Kidney capillary endothelial cell (primary cell): ENCODE data around the gene EMSY.

Source experiments
- DNase-seq: peaks from one replicate; pipeline ENCODE4 v3.0.0-alpha.2; 2018; ENCODE audit warnings: low spot score

Gene EMSY

DNA sequence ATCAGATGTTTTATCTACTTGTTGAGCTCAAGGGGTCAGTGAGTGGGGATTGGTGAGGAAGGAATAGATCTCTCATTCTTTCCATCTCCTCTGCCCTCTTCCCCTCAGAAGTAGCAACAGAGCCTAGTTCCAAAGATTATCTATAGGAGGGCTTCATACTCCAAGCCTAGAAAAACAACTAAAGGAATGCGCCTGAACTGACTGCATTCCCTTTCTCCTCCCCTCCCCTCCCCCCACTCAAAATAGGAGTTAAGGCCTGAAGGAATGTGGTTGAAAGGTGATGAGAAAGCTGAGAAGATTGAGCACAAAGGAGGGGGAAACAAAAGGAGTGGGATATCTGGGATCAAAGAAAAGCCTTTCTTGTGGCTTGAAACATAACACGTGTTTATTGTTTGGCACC, 10.5 kb downstream of the EMSY start:
- DNase-seq = no peak

DNA sequence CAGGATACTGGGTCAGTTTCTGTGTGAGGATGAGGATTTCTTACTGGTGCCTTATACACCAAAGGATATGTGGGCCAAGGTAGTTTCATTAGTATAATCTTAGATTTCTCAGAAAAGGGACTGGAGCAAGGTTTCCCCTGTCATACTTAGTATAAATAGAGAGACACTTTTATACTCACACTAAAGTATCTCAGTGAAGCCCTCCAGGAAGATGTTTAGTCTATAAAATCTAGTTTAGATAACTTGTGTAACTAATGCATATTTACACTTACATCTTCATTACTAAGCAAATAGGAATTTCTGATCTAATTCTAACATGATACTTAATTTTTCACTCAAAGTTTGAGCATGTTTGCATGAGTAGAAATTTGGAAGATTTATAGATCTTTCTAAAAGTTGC, 11.1 kb downstream of the EMSY start:
- DNase-seq = no peak

DNA sequence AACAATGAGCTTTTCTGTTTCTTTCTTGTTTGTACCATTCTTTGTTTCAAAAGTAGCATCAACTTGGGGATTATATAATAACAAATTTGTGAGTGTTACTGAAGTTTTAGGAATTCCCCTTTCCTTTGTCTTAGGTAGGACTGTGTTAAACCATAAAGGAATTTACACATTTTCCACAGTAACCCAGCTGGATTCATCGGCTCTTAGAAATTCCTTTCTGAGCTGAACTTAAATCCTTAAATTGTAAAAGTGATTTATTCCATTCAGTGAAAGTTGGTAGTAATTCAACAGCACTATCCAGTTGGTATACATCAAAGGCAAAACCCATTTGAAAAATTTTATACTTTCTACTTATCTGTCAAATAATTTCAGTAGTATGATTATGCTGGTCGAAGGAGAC, 11.8 kb downstream of the EMSY start:
- DNase-seq = no peak

DNA sequence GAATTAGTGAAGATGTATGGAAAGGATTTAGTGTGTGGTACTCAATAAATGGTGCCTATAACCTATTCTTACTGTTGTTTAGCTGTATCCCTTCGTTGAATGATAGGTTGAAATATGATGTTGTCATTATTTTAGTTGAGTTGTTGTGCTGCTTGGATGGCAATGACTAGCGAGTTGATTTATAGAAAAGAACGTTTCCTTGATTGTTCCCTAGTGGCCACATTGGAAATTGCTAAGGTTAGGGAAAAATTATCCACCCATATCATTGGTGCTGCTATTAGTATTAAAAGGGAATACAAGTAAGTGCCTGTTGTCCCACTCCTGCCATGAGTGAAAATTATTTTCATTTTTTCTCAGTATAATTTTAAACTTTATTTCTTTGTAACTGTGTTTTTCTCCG, 14.5 kb downstream of the EMSY start:
- DNase-seq = no peak

DNA sequence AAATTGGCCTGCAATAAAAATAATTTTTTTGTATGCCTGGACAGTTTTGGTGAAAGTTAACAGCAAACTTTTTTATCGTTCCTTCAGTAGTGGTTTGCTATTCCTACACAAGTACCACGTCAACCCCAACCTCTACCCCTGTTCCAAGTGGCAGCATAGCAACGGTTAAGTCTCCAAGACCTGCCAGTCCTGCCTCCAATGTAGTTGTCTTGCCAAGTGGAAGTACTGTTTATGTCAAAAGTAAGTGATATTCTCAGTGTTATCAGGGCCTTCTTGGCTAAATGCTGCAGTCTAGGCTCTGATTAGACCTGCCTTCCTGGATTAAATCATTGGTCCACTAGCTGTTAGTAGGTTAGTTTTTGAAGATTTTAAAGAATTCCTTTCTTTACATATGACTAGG, 15.0 kb downstream of the EMSY start:
- no peak for DNase-seq

DNA sequence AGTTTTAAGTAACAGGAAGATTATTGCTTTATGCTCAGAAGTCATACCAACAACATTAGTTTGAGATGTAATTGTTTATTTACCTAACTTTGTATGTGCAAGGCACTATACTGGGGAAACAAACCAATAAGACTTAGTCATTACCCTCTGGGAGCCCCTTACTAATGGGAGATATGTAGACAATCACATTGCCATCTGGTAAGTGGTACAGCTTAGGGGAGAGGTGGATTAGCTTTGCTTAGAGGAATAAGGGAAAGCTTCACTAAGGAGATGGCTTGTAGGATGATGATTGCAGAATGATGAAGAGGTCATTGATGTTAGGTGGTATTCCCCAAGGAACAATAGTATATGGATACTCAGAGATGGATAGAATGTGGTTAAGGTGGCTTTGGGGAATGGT, 17.5 kb downstream of the EMSY start:
- no peak for DNase-seq

DNA sequence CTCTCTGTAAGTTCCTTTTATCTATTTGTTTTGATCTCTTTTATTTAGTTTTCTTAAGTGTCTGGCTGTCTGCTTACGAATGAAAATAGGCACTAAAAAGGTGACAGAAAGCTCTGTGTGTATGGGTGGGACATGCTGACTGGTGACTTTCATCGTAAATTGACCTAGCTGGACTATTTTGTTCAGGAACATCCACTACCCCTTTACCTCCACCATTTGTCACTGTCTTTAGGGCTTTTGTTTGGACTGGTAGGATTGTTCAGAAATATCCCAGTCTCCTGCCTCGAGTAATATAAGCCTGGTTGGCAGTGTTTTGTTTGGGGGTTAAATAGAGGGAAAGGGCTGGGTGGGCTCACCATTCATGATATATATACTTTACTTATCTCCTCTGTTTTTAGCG, 20.9 kb downstream of the EMSY start:
- no peak for DNase-seq

DNA sequence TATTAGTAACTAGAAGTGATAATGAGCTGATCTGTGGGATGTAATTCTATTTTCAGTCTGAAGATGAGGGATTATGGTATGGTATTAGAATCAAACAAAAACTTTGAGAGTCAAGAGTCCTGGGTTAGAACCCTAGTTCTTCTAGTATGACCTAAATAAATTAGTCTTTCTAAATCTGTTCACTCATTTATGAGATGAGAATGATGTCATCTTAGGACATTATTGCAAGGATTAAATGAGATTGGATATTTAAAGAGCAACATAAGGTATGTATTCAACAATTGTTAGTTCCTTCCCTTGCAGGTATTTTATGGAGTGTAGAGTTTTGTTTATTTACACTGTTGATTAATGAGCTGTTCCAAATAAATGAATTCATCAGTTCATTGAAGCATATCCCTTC, 21.8 kb downstream of the EMSY start:
- DNase-seq = no peak

DNA sequence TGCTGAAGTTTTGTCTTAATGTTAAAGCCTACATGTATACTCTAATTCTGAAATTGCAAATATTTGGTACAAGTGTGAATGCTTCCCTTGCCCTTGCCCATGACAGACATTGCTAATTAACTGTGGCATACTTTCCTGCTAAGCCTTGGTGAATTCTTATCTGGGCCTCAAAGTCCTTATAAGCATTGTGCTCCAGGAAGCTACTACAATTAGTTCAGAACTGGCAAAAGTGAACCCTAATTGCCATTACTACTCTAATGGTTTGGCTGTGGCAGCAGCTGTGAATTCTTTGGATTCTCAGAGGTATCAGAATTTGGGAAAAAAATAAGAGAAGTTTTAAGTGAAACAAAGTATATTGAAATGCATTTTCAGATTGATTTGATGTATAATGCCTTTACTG, 24.3 kb downstream of the EMSY start:
- DNase-seq = no peak

DNA sequence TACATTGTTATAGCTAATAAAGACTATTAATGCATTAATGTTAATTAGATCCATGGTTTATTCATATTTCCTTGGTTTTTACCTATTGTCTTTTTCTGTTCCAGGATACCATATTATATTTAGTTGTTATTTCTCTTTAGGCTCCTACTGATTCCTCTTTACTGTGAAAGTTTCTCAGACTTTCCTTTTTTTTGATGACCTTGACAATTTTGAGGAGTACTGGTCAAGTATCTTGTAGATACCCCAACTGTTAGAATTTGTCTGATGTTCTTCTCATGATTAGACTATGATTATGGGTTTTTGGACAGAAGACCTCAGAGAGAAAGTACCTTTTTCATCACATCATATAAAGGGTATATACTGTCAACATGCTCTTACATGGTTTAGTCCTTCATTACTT, 26.6 kb downstream of the EMSY start:
- DNase-seq = no peak

DNA sequence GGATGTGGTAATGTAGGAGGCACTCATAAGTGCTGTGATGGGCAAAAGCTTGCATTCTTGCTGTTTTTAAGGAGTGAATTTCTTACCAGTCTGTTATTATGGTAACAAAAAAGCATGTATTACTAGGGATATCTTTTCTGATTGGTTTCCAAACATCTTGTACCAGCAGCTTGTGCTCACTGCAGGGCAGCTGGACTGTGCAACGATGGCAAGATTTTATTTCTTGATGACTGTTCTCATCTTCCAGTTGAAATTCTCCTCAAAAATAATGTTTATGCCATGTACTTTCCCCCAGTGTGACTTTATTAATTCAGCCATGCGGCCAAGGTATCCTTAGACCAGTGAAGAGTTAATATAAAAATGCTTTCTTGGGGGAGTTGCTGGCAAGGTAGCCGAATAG, 35.4 kb downstream of the EMSY start:
- no peak for DNase-seq

DNA sequence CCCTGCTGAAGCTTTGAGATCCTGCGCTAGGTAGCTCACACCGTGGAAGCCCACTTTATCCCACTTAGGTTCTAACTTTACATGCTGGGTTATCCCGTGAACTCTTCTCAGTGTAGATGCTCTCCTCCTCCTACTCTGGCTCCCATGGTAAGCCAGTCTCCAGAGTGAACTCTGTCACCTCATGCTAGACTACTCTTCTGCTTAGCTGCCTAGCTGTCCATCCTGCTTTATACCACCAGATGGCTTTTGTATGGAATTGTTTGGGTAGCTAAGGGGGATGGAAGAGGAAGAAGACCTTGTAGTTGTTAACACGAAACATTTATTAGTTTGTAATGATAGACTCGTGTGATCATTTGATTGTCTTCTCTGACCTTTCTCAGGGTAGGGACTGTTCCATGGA, 46.8 kb downstream of the EMSY start:
- DNase-seq = no peak

DNA sequence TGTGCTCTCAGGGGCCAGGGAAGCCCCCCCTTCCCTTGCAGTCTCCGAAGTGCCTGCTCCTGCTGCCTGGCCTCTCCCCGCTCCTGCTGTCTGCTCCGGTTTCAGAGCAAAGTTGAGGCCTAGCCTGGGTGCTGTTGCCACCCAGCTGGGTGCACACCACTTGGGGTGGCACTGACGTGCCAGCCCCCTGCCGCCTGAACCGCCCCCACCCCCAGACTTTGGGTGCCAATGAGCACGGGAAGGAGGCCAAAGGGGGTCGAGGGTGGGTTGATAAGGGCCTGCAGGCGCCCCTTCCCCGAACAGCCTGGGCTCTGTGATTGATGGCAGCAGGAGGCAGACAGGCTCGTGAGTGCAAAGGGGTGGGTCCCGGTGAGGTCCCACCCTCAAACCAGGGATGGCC, 48.2 kb downstream of the EMSY start:
- no peak for DNase-seq

DNA sequence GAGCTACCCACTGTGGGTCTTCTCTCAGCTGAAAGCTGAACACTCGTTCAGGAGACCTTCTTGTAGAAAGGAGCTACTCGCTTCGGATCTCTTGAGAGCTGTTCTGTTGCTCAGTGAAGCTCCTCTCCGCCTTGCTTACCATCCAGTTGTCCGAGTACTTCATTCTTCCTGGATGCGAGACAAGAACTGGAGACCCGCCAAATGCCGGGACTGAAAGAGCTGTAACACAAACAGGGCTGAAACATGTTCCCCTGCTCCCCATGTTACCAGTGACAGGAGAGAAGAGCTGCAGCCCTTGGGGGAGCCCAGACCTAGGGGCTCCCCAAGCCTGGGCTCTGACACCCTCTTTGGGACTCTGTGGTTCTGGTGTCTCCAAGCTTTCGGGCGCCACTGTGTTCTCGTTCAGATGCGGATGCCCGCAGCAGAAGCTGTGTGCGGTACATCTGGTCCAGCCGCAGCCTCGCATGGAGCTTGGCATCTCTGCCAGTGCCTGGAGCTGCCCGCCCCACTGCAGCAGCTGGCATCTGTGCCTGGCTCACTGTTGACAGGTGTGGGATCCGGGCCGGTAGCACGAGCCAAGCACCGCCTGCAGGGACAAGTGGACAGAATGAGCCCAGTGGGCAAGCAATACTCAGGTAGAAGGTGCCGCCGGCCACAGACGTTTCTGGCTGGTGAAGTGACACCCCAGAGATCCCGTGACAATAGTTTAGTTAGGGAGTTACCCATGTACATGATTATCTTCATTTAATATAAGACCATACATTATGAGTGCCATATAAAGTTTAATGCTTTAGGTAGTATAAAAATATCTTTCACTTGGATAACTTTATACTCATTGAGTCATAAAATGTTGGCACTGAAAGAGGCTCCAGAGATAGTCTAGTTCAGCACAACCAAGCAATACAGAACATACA, 49.1 kb downstream of the EMSY start:
- DNase-seq = no peak

DNA sequence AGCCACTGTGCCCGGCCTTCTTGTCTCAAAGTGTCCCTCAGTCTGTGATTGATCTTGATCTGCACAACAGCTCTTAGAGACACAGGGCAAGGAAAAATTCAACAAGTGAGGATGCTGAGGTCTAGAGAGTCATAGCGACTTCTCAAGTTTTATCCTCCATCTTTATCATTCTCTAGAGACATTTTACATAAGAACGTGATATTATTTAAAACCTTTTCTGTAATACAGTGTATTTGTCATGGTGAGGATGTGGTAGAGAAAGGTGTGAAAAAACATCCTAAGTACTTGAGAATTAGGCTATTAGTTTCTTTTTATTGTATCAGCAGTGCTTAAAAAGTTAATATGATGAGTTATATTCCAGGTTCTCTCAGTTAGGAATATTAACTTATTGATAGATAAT, 50.2 kb downstream of the EMSY start:
- DNase-seq = no peak

DNA sequence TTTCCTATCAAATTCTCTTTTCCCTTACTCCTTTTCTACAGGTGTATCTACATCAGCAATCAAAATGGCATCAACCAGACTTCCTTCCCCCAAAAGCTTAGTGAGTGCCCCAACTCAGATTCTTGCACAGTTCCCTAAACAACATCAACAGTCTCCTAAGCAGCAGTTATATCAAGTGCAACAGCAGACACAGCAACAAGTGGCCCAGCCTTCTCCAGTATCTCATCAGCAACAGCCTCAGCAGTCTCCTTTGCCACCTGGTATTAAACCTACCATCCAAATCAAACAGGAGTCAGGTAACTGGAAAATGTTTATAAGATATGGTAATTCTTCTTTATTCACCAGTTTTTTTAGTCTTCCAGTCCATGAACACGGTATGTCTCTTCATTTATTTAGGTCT, 51.4 kb downstream of the EMSY start:
- no peak for DNase-seq

DNA sequence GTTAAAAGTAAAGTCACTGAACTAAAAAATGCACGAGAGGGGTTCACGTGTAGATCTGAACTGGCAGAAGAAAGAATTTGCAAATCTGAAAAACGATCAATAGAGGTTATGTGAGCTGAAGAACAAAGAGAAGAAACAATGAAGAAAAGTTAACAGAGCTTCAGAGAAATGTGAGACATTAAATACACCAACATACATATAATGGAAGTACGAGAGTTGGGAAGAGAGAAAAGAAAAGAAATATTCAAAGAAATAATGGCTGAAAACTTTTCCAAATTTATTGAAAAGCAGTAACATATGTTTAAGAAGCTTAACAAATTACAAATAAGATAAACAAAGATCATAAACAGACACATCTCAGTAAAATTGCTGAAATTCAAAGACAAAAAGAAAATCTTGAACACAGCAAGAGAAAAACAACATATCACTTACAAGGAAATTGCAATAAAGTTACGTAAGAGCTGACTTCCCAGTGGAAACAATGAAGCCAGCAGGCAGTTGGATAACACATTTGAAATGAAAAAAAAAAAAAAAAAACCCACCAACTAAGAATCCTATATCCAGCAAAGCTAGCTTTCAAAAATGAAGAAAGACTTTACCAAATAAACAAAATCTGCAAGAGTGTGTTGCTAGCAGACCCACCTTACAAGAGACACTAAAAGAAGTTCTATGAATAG, 56.8 kb downstream of the EMSY start:
- DNase-seq = no peak

DNA sequence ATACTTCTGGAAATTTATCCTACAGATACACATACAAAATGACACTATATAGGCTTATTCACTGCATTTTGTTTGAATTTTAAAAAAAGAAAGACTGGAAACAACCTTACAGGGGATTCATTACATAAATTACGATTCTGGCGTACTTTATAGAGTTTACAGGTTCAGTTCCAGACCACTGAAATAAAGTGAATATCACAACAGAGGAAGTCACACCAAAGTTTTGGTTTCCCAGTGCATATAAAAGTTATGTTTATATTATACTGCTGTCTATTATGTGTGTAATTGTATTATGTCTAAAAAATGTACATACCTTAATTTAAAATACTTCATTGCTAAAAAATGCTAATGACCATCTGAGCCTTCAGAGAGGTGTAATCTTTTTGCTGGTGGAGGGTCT, 62.0 kb downstream of the EMSY start:
- no peak for DNase-seq

DNA sequence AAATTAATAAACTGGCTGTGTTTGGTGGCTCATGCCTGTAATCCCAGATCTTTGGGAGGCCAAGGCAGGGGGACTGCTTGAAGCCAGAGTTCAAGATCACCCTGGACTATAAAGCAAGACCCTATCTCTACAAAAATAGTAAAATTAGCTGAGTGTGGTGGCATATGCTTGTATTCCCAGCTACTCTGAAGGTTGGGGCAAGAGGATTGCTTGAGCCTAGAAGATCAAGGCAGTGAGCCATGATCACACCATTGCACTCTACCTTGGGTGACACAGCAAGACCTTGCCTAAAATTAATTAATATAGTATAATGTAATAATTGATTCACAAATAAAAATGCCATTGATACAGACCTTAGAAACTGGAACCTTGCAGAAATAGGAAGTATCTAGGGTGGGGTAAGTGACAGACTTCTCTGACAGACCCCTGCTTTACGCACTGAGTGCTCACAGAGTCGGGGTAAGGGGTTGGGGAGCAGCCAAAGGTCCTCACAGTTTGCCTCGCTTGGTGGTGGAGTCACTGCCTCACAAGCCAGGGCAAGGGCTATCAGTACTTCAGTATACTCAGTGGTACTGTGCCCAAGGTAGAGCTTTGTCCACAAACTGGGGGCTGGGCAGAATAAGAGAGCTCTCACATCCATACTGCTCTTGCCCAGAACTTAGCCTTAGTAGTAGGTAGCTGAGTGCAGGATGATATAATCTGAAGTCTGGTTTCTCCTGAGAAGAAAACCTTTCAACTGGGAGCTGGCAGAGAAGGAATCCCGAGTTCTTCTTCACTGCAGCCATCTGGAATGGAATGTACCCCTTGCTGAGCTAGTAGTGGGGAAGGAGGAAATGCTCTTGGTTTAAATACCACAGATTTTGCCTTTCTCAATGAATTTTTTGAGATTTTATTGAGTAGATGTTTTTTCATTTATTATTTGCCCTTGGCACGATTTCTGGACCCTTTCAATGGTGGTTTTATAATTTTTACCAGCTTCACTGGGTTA, 65.5 kb downstream of the EMSY start:
- no peak for DNase-seq

DNA sequence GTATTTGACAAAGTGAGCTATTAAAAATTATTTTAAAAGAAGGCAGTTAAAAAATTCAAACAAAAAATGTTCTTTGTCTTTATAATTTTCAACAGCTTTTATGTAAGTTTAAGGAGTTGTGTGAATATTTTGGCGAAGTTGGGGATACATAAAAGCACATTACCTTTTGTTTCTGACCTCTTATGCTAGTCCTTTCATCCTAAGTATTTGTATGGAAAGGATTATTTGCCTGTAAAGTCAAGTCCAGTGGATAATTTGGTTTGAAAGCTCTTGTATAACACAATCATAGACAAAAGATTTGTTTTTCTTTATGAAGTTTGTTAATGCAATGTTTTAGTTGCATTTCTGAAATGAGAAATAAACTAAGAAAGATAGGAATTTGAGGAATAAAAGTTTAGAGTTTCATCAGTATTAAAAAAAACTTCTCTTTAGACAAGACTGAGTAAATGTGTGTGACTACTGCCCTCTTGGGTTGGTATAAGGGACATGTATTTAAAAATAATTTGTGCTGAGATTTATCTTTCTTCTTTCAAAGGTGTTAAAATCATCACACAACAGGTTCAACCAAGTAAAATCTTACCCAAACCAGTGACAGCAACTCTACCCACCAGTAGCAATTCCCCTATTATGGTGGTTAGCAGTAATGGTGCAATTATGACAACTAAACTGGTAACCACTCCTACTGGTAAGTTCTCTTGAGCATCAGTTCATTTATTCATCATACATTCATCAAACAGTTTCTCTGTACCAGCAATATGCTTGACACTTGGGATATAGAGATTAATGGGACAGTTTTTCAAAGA, 68.2 kb downstream of the EMSY start:
- peak; percentile 52 for DNase-seq

DNA sequence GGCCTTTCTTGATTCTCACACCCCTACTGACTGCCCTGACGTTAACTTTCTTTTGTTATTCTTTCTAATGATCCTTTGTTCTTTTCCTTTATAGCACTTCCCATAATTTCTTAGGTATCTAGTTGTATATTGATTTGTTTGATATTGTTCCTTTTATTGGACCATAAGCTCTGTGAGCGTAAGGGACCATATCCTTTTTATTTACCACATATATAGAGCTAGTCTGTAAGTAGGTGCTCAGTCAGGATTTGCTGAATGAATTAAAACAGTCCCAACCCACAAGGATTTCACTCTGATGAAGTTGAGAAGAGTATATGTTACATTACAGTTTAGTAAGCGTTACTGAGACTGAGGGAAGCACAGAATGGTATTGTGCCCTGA, 68.8 kb downstream of the EMSY start:
- no peak for DNase-seq

DNA sequence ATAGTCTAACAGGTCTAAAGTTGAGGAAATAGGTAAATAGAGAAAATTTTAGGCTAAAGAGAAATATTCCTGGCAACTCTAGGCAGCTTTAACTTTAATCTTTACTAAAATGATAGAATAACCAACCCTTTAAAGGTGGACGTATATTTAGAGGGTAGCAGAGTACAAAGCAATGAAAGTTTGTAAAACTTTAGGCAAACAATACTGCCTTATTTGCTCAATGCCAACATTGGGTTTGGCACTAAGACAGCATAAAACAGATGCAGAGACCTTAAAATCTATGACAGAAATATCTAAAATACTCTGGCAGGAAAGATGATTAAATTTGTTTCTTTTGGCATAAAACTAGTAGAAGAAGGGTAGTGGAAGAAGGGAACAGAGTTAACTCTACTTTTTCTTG, 70.7 kb downstream of the EMSY start:
- DNase-seq = no peak
